ENCODE results near the gene DNASE2.

The DNASE2 gene

GRCh38 chr19:12843999-12844732, 37.1 kb downstream of the DNASE2 start:
- H3K4me1 ChIP-seq (ENCODE audit: control insufficient read depth in 1 of 2, insufficient read depth in 1 of 2, low read depth in 1 of 2, low read length in 1 of 2): peaks cover 11 to 16% of the 10 kb centered on the region in 2 experiments

GRCh38 chr19:12843328-12843727, 37.9 kb downstream of the DNASE2 start:
- Histone ChIP-seq H3K27ac (no peak overlapping the region), H3K36me3 (no peaks in the 10 kb centered on the region), H3K27me3 (peaks cover 100% of the 10 kb centered on the region), H3K4me1 (ENCODE audit: control insufficient read depth in 1 of 2, insufficient read depth in 1 of 2, low read depth in 1 of 2, low read length in 1 of 2) (peaks cover 11 to 22% of the 10 kb centered on the region in 2 experiments), H3K4me3 (ENCODE audit: low read depth in 1 of 2, low read length in 1 of 2) (no peak overlapping the region), H3K9me3 (no peaks in the 10 kb centered on the region)
- TF ChIP-seq CTCF (IDR thresholded peaks at IDR 0.05): no peak

More at GRCh38 chr19:12843999-12844732, 37.1 kb downstream of the DNASE2 start:
- H3K4me3 ChIP-seq (ENCODE audit: low read depth in 1 of 2, low read length in 1 of 2): no peak overlapping the region
- TF ChIP-seq CTCF (IDR thresholded peaks at IDR 0.05): no peak
- H3K27ac ChIP-seq: no peak overlapping the region
- H3K27me3 ChIP-seq: peaks cover 96% of the 10 kb centered on the region
- H3K9me3 ChIP-seq: no peaks in the 10 kb centered on the region
- H3K36me3 ChIP-seq: no peaks in the 10 kb centered on the region

- H3K36me3 ChIP-seq: no peaks in the 10 kb centered on the region
- no peak overlapping the region for H3K27ac ChIP-seq
- TF ChIP-seq CTCF (IDR thresholded peaks at IDR 0.05): no peak
- H3K4me3 ChIP-seq (ENCODE audit: low read depth in 1 of 2, low read length in 1 of 2): no peak overlapping the region
- H3K4me1 ChIP-seq (ENCODE audit: control insufficient read depth in 1 of 2, insufficient read depth in 1 of 2, low read depth in 1 of 2, low read length in 1 of 2): peaks cover 11 to 17% of the 10 kb centered on the region in 2 experiments
- no peaks in the 10 kb centered on the region for H3K9me3 ChIP-seq
- peaks cover 100% of the 10 kb centered on the region for H3K27me3 ChIP-seq
Observed at GRCh38 chr19:12842511-12842910, 38.7 kb downstream of the DNASE2 start.

GRCh38 chr19:12841094-12841493, 40.2 kb downstream of the DNASE2 start:
- no peaks in the 10 kb centered on the region for H3K9me3 ChIP-seq
- no peak overlapping the region for H3K27ac ChIP-seq
- peak overlapping the region in 1 of 2 experiments; percentile 12 for H3K4me3 ChIP-seq (ENCODE audit: low read depth in 1 of 2, low read length in 1 of 2)
- H3K4me1 ChIP-seq (ENCODE audit: control insufficient read depth in 1 of 2, insufficient read depth in 1 of 2, low read depth in 1 of 2, low read length in 1 of 2): peaks cover 6 to 14% of the 10 kb centered on the region in 2 experiments
- no peaks in the 10 kb centered on the region for H3K36me3 ChIP-seq
- no peak for TF ChIP-seq CTCF (IDR thresholded peaks at IDR 0.05)
- peaks cover 100% of the 10 kb centered on the region for H3K27me3 ChIP-seq

- peaks cover 100% of the 10 kb centered on the region for H3K27me3 ChIP-seq
- no peak for TF ChIP-seq CTCF (IDR thresholded peaks at IDR 0.05)
- no peaks in the 10 kb centered on the region for H3K9me3 ChIP-seq
- no peak overlapping the region for H3K4me3 ChIP-seq (ENCODE audit: low read depth in 1 of 2, low read length in 1 of 2)
- H3K4me1 ChIP-seq (ENCODE audit: control insufficient read depth in 1 of 2, insufficient read depth in 1 of 2, low read depth in 1 of 2, low read length in 1 of 2): peaks cover 6 to 14% of the 10 kb centered on the region in 2 experiments
- no peaks in the 10 kb centered on the region for H3K36me3 ChIP-seq
- H3K27ac ChIP-seq: no peak overlapping the region
Observed at GRCh38 chr19:12840091-12841079, 40.9 kb downstream of the DNASE2 start.

Data from neutrophil (primary cell).